ENCODE results near the gene IFT74.
A peak's percentile ranks its signal among the peaks of the same experiment; 100 is the strongest.

IFT74 gene

DNA sequence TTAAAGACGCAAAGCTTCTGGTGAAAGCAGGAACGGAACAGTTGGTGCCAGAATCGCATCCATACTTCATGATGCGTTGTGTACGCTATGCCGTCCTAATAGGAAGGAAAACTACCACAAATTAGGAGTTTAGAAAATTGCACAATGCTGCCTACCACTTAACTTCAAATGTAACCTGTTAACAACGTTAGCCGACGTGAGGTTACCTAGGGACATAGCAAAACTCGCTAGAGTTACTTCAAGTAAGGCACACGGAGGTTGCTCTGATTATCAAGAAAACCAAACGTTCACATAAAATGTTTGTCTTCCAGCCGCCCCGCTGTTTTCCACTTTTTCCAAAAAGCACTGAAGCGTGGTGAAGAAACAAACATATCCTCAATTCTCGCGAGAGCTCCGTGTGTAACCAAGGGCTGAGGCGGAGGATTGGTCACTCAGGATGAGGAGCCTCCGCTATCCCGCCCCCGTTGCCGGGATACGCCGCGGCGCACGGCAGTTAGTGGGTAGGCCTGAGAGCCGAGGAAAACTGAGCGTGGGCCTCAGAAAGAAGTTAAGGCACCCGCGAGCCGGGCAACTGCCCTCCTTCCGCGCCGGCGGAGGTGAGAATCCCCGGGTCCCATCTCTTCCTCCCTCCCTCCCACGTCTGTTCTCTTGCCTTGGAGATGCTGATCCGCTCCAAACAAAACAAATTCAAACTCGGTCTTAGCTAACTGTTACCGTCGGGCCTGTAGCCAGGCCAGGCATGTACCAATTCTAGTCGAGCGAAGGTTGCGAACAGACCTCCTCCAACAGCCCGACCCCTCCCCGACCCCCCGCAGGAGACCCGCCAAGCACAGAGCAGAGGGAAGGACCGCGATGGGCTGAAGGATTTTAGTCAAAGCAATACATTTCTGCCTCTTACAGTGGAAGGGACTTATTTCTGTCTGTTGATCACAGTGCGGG, at the start of gene IFT74:
Gene IFT74 (plus strand): TSS at position 492 of the 939 bp plus-strand sequence. CDS start 5,556 bp downstream, outside the sequence.
- peak; percentile 98 for DNase-seq
- TF ChIP-seq GATA1 (IDR thresholded peaks at IDR 0.05; ENCODE audit: low read depth, low read length) (no peak), POLR2A (IDR thresholded peaks at IDR 0.05; ENCODE audit: low read length) (peak; percentile 91)

DNA sequence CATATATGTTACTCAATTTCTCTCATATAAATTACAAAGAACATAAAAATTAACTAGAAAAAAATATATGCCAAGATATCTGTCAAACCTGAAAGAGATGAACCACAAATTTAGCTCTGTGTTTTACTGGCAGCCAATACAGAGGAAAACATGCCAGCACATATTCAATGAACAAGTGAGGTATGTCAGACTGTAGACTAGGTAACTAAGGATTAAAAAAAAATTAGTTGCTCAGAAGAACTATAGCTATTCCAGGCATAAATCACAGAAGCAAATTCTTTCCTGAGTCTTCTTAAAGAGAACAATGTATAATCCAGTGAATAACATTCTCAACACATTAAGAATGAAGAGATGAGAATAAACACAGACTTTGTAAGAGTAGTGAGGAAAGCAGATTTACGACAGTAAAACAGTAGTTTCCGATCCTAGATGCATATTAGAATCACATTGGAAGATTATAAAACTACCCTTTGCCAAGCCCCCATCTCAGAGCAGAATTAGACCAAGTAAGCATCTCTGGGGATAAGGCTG, 43.0 kb upstream of the IFT74 start:
- no peak for DNase-seq

DNA sequence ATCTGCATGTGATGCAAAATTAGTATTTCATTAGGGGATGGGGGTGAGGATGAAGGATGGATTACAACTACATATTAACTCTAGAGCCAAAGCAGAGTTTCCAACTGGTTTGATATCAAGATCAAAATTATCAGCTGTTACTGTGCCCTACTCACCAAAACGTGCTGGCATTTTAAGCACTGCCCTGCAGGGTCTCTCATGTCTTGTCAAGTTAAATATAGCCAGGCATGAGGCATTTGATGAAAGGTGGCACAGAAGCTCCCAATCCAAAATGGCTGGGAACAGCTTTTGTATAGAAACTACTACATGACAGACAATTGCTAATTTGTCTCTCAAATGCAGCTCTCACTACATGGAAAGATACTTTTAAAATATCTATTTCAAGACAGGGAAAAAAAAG, 36.5 kb upstream of the IFT74 start:
- no peak for TF ChIP-seq GATA1 (IDR thresholded peaks at IDR 0.05; ENCODE audit: low read depth, low read length)
- TF ChIP-seq POLR2A (IDR thresholded peaks at IDR 0.05; ENCODE audit: low read length) = no peak
- no peak for DNase-seq

More for the DNA sequence above, 43.0 kb upstream of the IFT74 start:
- TF ChIP-seq GATA1 (IDR thresholded peaks at IDR 0.05; ENCODE audit: low read depth, low read length) = no peak
- no peak for TF ChIP-seq POLR2A (IDR thresholded peaks at IDR 0.05; ENCODE audit: low read length)

DNA sequence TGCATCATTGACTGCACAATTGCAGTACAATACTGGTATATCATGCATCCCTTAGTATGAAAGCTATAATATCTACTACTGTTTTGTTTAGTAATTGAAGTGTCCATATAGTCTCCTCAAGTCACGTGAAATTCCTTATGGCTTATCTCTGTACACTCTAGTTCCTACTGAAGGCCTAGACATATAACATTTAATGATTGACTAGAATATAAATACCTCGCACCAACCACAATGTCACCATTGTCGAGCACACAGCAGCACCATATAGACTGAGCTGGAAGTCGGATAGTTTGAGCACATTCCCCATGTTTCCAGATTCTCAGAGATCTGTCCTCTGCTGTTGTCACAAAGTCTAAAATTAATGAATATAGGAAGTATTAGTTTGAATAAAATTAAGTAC, 30.6 kb upstream of the IFT74 start:
- no peak for DNase-seq
- TF ChIP-seq POLR2A (IDR thresholded peaks at IDR 0.05; ENCODE audit: low read length) (no peak), GATA1 (IDR thresholded peaks at IDR 0.05; ENCODE audit: low read depth, low read length) (no peak)

DNA sequence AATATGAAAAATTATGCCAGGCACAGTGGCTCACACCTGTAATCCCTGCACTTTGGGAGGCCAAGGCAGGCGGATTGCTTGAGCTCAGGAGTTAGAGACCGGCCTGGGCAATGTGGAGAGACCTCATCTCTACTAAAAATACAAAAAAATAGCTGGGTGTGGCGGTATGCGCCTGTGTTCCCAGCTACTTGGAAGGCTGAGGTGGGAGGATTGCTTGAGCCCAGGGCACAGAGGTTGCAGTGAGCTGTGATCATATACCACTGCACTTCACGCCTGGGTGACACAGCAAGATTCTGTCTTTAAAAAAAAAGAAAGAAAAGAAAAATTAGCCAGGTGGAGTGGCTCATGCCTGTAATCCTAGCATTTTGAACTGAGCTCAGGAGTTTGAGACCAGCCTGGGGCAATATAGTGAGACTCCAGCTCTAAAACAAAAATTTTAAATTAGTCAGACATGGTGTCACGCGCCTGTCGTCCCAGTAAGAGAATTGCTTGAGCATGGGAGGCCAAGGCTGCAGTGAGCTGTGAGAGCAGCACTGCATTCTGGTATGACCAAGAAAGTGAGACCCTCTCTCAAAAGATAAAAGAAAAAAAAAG, 27.2 kb upstream of the IFT74 start:
- no peak for TF ChIP-seq GATA1 (IDR thresholded peaks at IDR 0.05; ENCODE audit: low read depth, low read length)
- TF ChIP-seq POLR2A (IDR thresholded peaks at IDR 0.05; ENCODE audit: low read length) = no peak
- DNase-seq = peak in 1 of 2 experiments; percentile 9

DNA sequence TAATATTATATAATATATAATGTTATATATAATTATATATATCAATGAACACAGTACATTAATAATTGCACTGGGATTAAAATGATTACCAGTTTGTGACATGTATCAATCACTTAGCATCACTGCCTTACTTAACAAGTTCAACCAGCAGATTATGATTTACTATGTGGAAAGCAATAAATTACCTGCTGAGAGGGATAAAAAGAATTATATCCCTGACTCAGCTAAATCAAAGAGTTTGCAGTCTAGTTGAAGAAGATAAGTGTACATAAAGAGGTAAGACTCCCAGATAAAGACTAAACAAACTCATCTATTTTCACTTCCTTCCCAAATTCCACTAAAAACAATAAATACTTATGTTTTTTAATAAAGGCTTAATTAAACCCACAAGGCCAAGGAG, 20.4 kb upstream of the IFT74 start:
- TF ChIP-seq POLR2A (IDR thresholded peaks at IDR 0.05; ENCODE audit: low read length) (no peak), GATA1 (IDR thresholded peaks at IDR 0.05; ENCODE audit: low read depth, low read length) (no peak)
- no peak for DNase-seq

DNA sequence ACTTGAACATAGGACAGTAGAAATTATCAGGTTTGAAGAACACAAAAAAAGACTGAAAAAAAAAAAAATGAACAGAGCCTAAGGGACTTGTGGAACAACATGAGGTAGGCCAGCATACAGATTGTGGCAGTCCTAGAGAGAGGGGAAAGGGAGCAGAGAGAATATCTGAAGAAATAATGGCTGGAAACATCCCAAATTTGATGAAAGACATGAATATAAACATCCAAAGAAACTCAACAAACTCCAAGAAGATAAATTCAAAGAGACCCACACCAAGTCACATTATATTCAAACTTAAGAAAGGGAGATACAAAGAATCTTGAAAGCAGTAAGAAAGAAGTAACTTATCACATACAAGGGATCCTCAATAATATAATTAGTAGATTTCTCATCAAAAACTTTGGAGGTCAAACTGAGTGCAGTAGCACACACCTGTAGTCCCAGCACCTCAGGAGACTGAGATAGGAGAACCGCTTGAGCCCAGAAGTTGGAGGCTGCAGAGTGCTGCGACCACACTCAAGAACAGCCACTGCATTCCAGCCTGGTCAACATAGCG, 18.3 kb upstream of the IFT74 start:
- DNase-seq = peak in 1 of 2 experiments; percentile 7
- TF ChIP-seq POLR2A (IDR thresholded peaks at IDR 0.05; ENCODE audit: low read length) (no peak), GATA1 (IDR thresholded peaks at IDR 0.05; ENCODE audit: low read depth, low read length) (no peak)

DNA sequence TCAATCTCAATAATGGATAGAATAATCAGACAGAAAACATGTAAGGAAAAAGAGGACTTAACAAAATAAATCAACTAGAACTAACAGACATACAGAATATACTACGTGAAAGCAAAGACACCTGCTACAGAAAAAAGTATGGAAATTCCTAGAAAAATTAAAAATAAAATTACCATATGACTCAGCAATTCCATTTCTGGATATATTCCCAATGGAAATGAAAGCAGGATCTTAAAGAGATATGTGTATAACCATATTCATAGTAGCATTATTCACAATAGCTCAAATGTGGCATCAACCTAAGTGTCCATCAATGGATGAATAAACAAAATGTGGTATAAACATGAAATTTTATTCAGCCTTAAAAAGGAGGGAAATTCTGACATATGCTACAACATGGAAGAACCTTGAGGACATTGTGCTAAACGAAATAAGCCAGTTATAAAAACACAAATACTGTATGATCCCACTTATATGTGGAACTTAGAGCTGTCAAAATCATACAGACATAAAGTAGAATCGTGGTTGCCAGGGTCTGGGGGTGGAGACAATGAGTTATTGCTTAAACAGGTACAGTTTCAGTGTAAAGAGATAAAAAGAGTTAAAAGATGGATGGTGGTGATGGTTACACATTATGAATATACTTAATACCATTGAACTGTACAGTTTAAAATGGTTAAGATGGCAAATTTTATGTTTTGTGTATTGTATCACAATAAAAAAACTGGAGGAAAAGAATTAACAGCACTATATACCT, 16.1 kb upstream of the IFT74 start:
- TF ChIP-seq GATA1 (IDR thresholded peaks at IDR 0.05; ENCODE audit: low read depth, low read length) = no peak
- TF ChIP-seq POLR2A (IDR thresholded peaks at IDR 0.05; ENCODE audit: low read length) = no peak
- no peak for DNase-seq

DNA sequence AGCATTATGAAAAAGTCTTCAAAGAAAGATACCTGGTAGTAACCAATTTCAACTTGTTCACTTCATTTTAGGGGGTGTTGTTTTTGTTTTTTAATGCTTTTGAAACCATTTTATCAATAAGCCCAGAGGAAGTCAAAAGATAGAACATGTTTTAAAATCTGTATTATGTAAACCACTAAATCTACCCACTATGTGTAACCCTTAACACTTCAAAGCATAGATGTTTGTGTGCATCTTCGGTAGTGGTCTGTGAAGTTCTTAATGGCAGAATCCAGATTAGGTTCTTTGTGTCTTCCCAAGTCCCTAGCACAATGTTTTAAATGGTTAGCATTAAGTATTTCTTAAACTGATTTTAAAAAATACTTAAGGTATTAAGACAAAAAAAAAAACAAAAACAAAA, 15.4 kb upstream of the IFT74 start:
- no peak for DNase-seq
- TF ChIP-seq GATA1 (IDR thresholded peaks at IDR 0.05; ENCODE audit: low read depth, low read length) = no peak
- TF ChIP-seq POLR2A (IDR thresholded peaks at IDR 0.05; ENCODE audit: low read length) = no peak

DNA sequence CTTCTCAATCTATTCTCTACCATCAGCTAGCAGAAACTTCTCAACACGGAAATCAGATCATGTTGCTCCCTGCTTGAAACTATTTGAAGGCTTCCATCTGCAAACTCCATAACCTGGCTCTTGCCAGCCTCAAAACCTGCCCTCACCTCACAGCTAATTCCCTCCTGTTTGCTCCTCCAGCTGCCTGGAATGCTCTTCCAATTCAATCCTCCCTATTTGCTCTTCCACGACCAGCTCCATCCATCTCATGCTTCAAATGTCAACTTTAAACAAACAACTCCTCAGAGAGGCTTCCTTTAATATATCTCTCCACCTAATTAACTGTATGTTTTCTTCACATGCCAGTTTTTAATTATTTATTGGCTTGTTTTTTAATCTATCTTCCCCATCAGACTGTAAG, 10.6 kb upstream of the IFT74 start:
- peak; percentile 7 to 36 for DNase-seq

DNA sequence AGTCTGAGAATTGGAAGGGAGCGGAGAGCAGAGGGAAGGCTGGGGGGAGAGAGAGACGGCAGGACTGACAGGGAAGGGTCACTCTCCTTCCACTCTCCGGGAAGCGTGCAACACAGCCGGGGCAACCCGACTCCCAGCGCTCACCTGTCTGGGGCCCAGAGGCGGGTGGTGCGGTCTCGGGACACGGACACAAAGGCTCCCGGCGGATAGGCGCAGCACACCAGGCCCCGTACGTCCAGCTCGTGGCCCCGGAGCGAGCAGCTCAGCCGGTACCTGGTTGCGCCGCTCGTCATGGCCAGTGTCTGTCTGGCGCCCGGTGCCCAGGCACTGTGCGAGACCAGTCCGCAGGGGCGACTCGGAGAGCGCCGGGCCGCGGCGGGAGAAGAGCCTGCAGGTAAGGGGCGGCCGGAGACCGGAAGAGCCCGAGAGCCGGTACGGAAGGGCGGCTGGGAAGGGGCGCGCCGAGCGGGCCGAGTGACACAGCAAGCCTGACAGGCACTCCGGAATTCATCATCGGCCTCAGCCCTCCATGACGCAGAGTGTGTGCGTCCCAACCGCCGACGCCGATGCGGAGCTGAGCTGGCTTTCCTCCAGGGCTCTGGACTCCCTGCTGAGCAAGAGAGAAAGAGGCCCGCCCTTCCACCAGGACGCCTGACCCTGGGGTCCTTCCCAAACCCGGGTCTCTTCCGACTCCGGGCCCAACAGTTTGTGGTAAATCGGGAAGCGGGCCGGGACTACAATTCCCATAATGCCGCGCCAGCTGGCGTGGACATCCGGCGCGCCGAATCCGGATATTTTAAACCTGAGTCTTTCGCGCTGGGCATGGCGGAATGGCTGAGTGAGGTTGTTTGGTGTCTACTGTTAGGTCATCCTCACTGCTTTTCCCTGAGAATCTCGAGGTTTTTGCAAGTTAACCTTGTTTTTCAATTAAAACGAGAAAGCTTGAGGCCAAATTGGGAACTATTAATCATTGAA, 9.2 kb upstream of the IFT74 start, which contains the start of gene PLAA:
Gene PLAA (minus strand): TSS at position 490 of the 975 bp plus-strand sequence. CDS start 197 bp downstream, at position 293.
- DNase-seq = peak; percentile 94 to 96
- TF ChIP-seq POLR2A (IDR thresholded peaks at IDR 0.05; ENCODE audit: low read length) (peak; percentile 94), GATA1 (IDR thresholded peaks at IDR 0.05; ENCODE audit: low read depth, low read length) (no peak)

More for the DNA sequence above, 10.6 kb upstream of the IFT74 start:
- TF ChIP-seq GATA1 (IDR thresholded peaks at IDR 0.05; ENCODE audit: low read depth, low read length) = no peak
- no peak for TF ChIP-seq POLR2A (IDR thresholded peaks at IDR 0.05; ENCODE audit: low read length)

DNA sequence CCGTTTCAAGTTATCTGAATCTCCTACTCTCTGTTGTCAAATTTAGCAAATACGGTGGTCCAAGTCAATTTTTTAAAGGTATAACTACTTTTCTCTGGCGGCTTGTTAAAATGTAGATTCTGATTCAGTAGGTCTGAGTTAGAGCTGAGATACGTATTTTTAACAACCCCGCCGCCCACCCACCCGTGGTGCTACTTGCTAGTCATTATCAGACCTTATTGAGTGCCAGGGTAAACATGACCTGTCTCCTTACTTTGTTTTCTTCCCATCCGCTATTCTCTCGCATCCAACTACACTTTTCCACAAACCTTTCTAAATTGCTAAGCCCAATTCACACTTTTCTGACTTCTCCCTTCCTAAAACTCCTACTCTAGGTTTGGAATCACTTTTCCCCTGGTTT, 8.5 kb upstream of the IFT74 start:
- TF ChIP-seq GATA1 (IDR thresholded peaks at IDR 0.05; ENCODE audit: low read depth, low read length) (no peak), POLR2A (IDR thresholded peaks at IDR 0.05; ENCODE audit: low read length) (peak; percentile 49)
- peak; percentile 61 to 79 for DNase-seq
